GM12878 (cell line): ENCODE measurements around the gene GPR68.

Source experiments
- BACH1 ChIP-seq: fragments of 450-650 bp; IDR thresholded peaks from 2 replicates; pipeline ENCODE4 v1.6.1; 2017; ENCODE audit warnings: mild to moderate bottlenecking, borderline replicate concordance
- CTCF ChIP-seq, 3 experiments: IDR thresholded peaks in 2 of 3; conservative IDR thresholded peaks in 1 of 3; 2 replicates each; pipeline ENCODE4 v1.5.1; 2011; ENCODE audit warnings: low read depth in 3 of 3, low read length in 3 of 3, mild to moderate bottlenecking in 3 of 3, control low read depth in 2 of 3, moderate library complexity in 2 of 3, inconsistent platforms in 1 of 3, mixed read lengths in 1 of 3; ENCODE audit not compliant: control insufficient read depth in 2 of 3, insufficient read depth in 1 of 3; ENCODE audit errors: extremely low read depth in 1 of 3
- EED ChIP-seq: sonication (generic); IDR thresholded peaks from 2 replicates; pipeline ENCODE4 v1.6.1; 2016; ENCODE audit warnings: antibody characterized with exemption, low read depth
- ELK1 ChIP-seq: IDR thresholded peaks from 2 replicates; pipeline ENCODE4 v1.6.1; 2012; ENCODE audit warnings: low read depth, low read length, improper control_type of control experiment
- EP300 ChIP-seq, 2 experiments: fragments of 150-350 bp in 1 of 2; IDR thresholded peaks; 2 replicates each; pipeline ENCODE4 v1.6.1; 2011 to 2012; ENCODE audit warnings: low read depth in 2 of 2, low read length in 2 of 2, borderline replicate concordance in 1 of 2, improper control_type of control experiment in 1 of 2, inconsistent platforms in 1 of 2; ENCODE audit not compliant: control insufficient read depth in 1 of 2
- NFIC ChIP-seq: IDR thresholded peaks from 2 replicates; pipeline ENCODE4 v1.6.1; 2012; ENCODE audit warnings: low read depth, mild to moderate bottlenecking, inconsistent platforms, low read length, moderate library complexity
- PAX5 ChIP-seq: IDR thresholded peaks from 2 replicates; pipeline ENCODE4 v1.6.1; 2011; ENCODE audit warnings: low read depth, low read length, borderline replicate concordance
- PAX8 ChIP-seq: fragments of 450-650 bp; IDR thresholded peaks from 2 replicates; pipeline ENCODE4 v1.6.1; 2017; ENCODE audit warnings: mild to moderate bottlenecking, moderate library complexity
- PBX3 ChIP-seq: IDR thresholded peaks from 2 replicates; pipeline ENCODE4 v1.6.1; 2011; ENCODE audit warnings: mild to moderate bottlenecking, low read depth, low read length, moderate library complexity; ENCODE audit not compliant: insufficient replicate concordance
- REST ChIP-seq: IDR thresholded peaks from 2 replicates; pipeline ENCODE4 v1.6.1; 2012; ENCODE audit warnings: mild to moderate bottlenecking, low read depth, low read length
- SIN3A ChIP-seq: IDR thresholded peaks from 2 replicates; pipeline ENCODE4 v1.6.1; 2012; ENCODE audit warnings: low read depth, low read length, improper control_type of control experiment
- SUZ12 ChIP-seq: fragments of 200-600 bp; sonication (generic); IDR thresholded peaks from one replicate; pipeline ENCODE4 v1.6.1; 2018; ENCODE audit warnings: antibody characterized with exemption, mild to moderate bottlenecking; ENCODE audit not compliant: unreplicated experiment
- USF1 ChIP-seq: IDR thresholded peaks from 2 replicates; pipeline ENCODE4 v1.6.1; 2011; ENCODE audit warnings: borderline replicate concordance, low read depth, mild to moderate bottlenecking, moderate library complexity, mixed read lengths, low read length; ENCODE audit not compliant: insufficient read depth; ENCODE audit errors: extremely low read length

GRCh38 chr14:91244501-91244901 lies at the start of gene GPR68:
- TF ChIP-seq PAX8 (no peak), CTCF (IDR thresholded peaks at IDR 0.05 in 2 of 3, conservative IDR thresholded peaks at IDR 0.05 in 1 of 3; ENCODE audit: control insufficient read depth in 2 of 3, extremely low read depth in 1 of 3, insufficient read depth in 1 of 3, low read depth in 3 of 3, low read length in 3 of 3) (no peak), SUZ12 (no peak), SIN3A (no peak), EP300 (IDR thresholded peaks at IDR 0.05; ENCODE audit: borderline replicate concordance in 1 of 2, control insufficient read depth in 1 of 2, low read depth in 2 of 2, low read length in 2 of 2) (no peak), USF1 (no peak), REST (no peak), PAX5 (no peak), EED (0 out of 2 replicates have a peak, but pooled peaks have one; percentile 31), ELK1 (no peak), PBX3 (no peak), BACH1 (no peak), NFIC (no peak)
